Germinal center (tissue), 1 donor: ENCODE results near the gene FAM174C.

ENCODE experiments used
- DNase-seq: peaks from one replicate; pipeline ENCODE4 v3.0.0; 2012; ENCODE audit warnings: mixed read lengths, low spot score

Gene FAM174C

GRCh38 chr19:1321539-1321938 is 46.2 kb downstream of the FAM174C start:
- no peak for DNase-seq

GRCh38 chr19:1322198-1322981 is 47.1 kb downstream of the FAM174C start:
- DNase-seq, result no peak

GRCh38 chr19:1324249-1324805 is 49.0 kb downstream of the FAM174C start:
- DNase-seq, result no peak

DNA sequence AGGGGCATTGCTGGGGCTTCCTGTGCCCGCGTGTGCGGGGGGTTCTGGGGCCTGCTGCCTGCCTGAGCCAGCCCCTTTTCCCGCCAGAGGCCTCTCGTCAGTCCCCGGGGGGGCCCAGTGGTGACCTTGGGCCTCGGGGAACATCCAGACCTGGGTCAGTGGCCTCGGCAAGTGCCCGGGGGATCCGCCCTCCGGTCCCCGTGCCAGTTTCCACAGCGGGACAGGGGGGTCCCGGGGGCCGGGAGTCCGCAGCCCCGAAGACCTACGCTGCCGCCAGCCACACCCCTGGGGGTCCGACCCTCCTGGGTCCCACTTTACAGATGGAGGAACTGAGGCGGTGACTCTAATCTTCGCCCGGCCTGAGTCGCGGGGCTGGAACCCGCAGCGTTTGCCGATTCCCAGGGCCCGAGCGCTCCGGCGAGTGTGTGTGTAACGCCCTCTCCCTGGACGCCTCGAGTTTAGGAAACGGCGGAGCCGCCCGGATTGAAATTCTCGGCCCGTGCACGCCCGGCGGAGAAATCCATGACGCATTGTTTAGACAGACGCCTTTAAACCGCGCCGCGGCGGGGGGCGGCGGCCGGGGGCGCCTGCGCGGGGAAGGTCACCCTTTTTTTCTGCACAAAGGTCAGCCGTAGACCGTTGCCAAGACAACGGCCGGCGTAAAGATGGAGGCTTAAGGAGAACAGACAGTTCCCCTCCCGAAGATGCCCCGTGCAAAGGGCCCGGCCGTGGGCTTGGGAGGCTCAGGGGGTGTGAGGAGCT is 49.7 kb downstream of the FAM174C start:
- DNase-seq, result no peak

GRCh38 chr19:1325568-1326294 is 50.4 kb downstream of the FAM174C start:
- no peak for DNase-seq

DNA sequence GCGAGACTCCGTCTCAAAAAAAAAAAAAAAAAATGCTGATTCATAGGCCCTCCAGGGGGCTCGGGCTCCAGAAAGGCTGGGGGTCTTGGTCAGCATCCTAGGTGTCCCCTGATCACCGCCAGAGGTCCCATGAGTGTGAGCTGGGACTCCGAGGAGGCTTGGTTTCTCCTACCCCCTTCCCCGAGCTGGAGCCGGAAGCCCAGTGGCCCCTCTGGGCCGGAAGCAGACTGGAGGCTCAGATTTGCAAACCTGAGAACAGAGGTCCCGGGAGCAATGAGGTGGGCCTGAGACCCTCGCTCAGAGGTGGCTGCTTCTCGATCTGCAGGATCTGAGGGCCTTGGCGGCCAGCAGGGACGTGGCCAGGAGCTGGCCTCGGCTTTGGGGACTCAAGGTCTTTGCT is 51.8 kb downstream of the FAM174C start:
- no peak for DNase-seq
